Astrocyte of the hippocampus (primary cell): ENCODE data around the gene UGT1A10.
"Not testable (repeated sequence)": the region's sequence is repeated elsewhere in the genome, so short reads cannot be mapped to it uniquely, and the experiment has no call there.

ENCODE experiments used
- DNase-seq: peaks from one replicate; pipeline ENCODE4 v3.0.0; 2011; ENCODE audit warnings: low read depth, low spot score

UGT1A10 gene

GRCh38 chr2:233636306-233636705 is at the start of gene UGT1A10:
Gene UGT1A10, plus strand, starts transcription at chr2:233636448. Its CDS starts 75 bp downstream, at chr2:233636523.
- not testable (repeated sequence) for DNase-seq

GRCh38 chr2:233588400-233588799 is 47.8 kb upstream of the UGT1A10 start:
- DNase-seq = no peak

GRCh38 chr2:233592706-233593105 is 43.5 kb upstream of the UGT1A10 start:
- DNase-seq = not testable (repeated sequence)

- no peak for DNase-seq
Measured at GRCh38 chr2:233593201-233593600, 43.0 kb upstream of the UGT1A10 start.

- no peak for DNase-seq
Measured at GRCh38 chr2:233597522-233597921, 38.7 kb upstream of the UGT1A10 start.

GRCh38 chr2:233598952-233599351 is 37.3 kb upstream of the UGT1A10 start:
- DNase-seq = no peak

GRCh38 chr2:233600386-233600785 is 35.9 kb upstream of the UGT1A10 start:
- DNase-seq = no peak

- no peak for DNase-seq
Measured at GRCh38 chr2:233602076-233602475, 34.2 kb upstream of the UGT1A10 start.

GRCh38 chr2:233603520-233603919 is 32.7 kb upstream of the UGT1A10 start:
- DNase-seq = no peak

- no peak for DNase-seq
Measured at GRCh38 chr2:233604826-233605225, 31.4 kb upstream of the UGT1A10 start.

GRCh38 chr2:233605680-233606079 is 30.6 kb upstream of the UGT1A10 start:
- no peak for DNase-seq

- no peak for DNase-seq
Measured at GRCh38 chr2:233611284-233611683, 25.0 kb upstream of the UGT1A10 start.

GRCh38 chr2:233617476-233617875 is 18.8 kb upstream of the UGT1A10 start, which contains the start of gene UGT1A8:
Gene UGT1A8, plus strand, starts transcription at chr2:233617633. Its CDS starts 75 bp downstream, at chr2:233617708.
- not testable (repeated sequence) for DNase-seq

GRCh38 chr2:233620204-233620603 is 16.0 kb upstream of the UGT1A10 start:
- no peak for DNase-seq

- DNase-seq = not testable (repeated sequence)
Measured at GRCh38 chr2:233621863-233622262, 14.4 kb upstream of the UGT1A10 start.

GRCh38 chr2:233627331-233628025 is 8.8 kb upstream of the UGT1A10 start:
- no peak for DNase-seq

- no peak for DNase-seq
Measured at GRCh38 chr2:233638836-233639235, 2.6 kb downstream of the UGT1A10 start.

- DNase-seq = no peak
Measured at GRCh38 chr2:233639860-233640259, 3.6 kb downstream of the UGT1A10 start.

- no peak for DNase-seq
Measured at GRCh38 chr2:233643128-233643527, 6.9 kb downstream of the UGT1A10 start.

- DNase-seq = not testable (repeated sequence)
Measured at GRCh38 chr2:233646033-233646432, 9.8 kb downstream of the UGT1A10 start.

- no peak for DNase-seq
Measured at GRCh38 chr2:233650981-233651380, 14.7 kb downstream of the UGT1A10 start.

- no peak for DNase-seq
Measured at GRCh38 chr2:233651430-233651829, 15.2 kb downstream of the UGT1A10 start.

GRCh38 chr2:233654501-233654900 is 18.3 kb downstream of the UGT1A10 start:
- no peak for DNase-seq

- DNase-seq = no peak
Measured at GRCh38 chr2:233655043-233655442, 18.8 kb downstream of the UGT1A10 start.
